ENCODE data around the gene CNTROB. TPM values are rescaled to one million over a fixed set of nuclear protein-coding genes. Genes with fewer than 3 reads are reported as not detected.

The CNTROB gene
- total RNA-seq, 1 experiment from 2014 or later, result 30.1 TPM

- Mint-ChIP-seq H3K27me3 (ENCODE audit: low read depth) (no peaks in the 10 kb centered on the region), H3K9me3 (no peaks in the 10 kb centered on the region), H3K4me1 (no peaks in the 10 kb centered on the region), H3K27ac (no peak overlapping the region), H3K36me3 (ENCODE audit: insufficient read depth in 1 of 3, low read depth in 3 of 3) (peaks cover 25 to 84% (median 77%) of the 10 kb centered on the region in 3 experiments; a peak in 6 of 7 replicates), H3K4me3 (no peak overlapping the region)
- no peak overlapping the region for H2AK5ac ChIP-seq (ENCODE audit: insufficient read length, low read length)
- no peak overlapping the region for H2BK12ac ChIP-seq (ENCODE audit: insufficient read length, low read depth, low read length)
- H2BK15ac ChIP-seq (ENCODE audit: low read depth, low read length), result no peak overlapping the region
- no peak overlapping the region for H3K4ac ChIP-seq (ENCODE audit: low read depth, low read length)
- no peak overlapping the region for H3K9ac ChIP-seq (ENCODE audit: extremely low read depth, insufficient read length, low read length)
- H4K5ac ChIP-seq (ENCODE audit: insufficient read length, low read depth, low read length), result no peak overlapping the region
- no peak overlapping the region for H3K18ac ChIP-seq (ENCODE audit: insufficient read length, low read depth, low read length)
- no peaks in the 10 kb centered on the region for H3K79me1 ChIP-seq (ENCODE audit: insufficient read depth, low read depth, low read length, poor library complexity, severe bottlenecking)
- H3K27me3 ChIP-seq (ENCODE audit: insufficient read depth, low read length), result no peaks in the 10 kb centered on the region
- H3K9me3 ChIP-seq (ENCODE audit: control insufficient read depth, low read depth, low read length), result no peaks in the 10 kb centered on the region
- no peaks in the 10 kb centered on the region for H3K4me1 ChIP-seq (ENCODE audit: insufficient read depth, low read length)
- no CpG with 5 or more reads among the region's 7 CpGs for WGBS (ENCODE audit: extremely low coverage, insufficient read length, low lambda C conversion rate)
- no peak overlapping the region for H3K4me2 ChIP-seq (ENCODE audit: insufficient read depth, insufficient read length, low read length)
- no peak overlapping the region for H3K27ac ChIP-seq (ENCODE audit: insufficient read length, low read depth, low read length)
- H4K8ac ChIP-seq (replicated peaks; ENCODE audit: insufficient read length, low read depth, low read length), result no peak overlapping the region
- no peak overlapping the region for H3K56ac ChIP-seq (ENCODE audit: insufficient read length, low read depth, low read length)
- no peaks in the 10 kb centered on the region for H3K23me2 ChIP-seq (ENCODE audit: insufficient read length, low read depth, low read length, poor library complexity, severe bottlenecking)
- no peak overlapping the region for H3T11ph ChIP-seq (ENCODE audit: low read length)
- no peak overlapping the region for H2BK5ac ChIP-seq (ENCODE audit: insufficient read length, low read length)
- H2BK20ac ChIP-seq (ENCODE audit: low read depth, low read length, poor library complexity, severe bottlenecking), result no peak overlapping the region
- H2BK120ac ChIP-seq (ENCODE audit: low read depth, low read length, poor library complexity, severe bottlenecking), result no peak overlapping the region
- no peak overlapping the region for H3K23ac ChIP-seq (ENCODE audit: insufficient read length, low read depth, low read length)
- H4K91ac ChIP-seq (ENCODE audit: insufficient read length, low read depth, low read length), result no peak overlapping the region
- TF ChIP-seq CTCF (conservative IDR thresholded peaks at IDR 0.05), result no peak
- DNase-seq, result no peak
- no peak overlapping the region for H3K14ac ChIP-seq (ENCODE audit: insufficient read depth, low read length)
- H2AFZ ChIP-seq (ENCODE audit: low read length), result no peak overlapping the region
- no peaks in the 10 kb centered on the region for H3K79me2 ChIP-seq (ENCODE audit: insufficient read depth, low read length)
- no peaks in the 10 kb centered on the region for H4K20me1 ChIP-seq (ENCODE audit: control insufficient read depth, insufficient read depth, insufficient read length)
Observed at GRCh38 chr17:7945651-7946050, 13.6 kb downstream of the CNTROB start.

All from H9 (cell line).